Glutamatergic neuron (in vitro differentiated cells): ENCODE data around the gene CDH4. TPM values are rescaled to one million over a fixed set of nuclear protein-coding genes. Genes with fewer than 3 reads are reported as not detected.

Source experiments
- DNase-seq: peaks from one replicate; pipeline ENCODE4 v3.0.0; 2022
- H3K27ac Mint-ChIP-seq: one replicate; pipeline ENCODE4 v1.8.0; 2020; ENCODE audit warnings: mild to moderate bottlenecking, mixed read lengths, inconsistent platforms; ENCODE audit not compliant: unreplicated experiment
- H3K27me3 Mint-ChIP-seq: one replicate; pipeline ENCODE4 v1.8.0; 2020; ENCODE audit warnings: mild to moderate bottlenecking, moderate library complexity, mixed read lengths, inconsistent platforms; ENCODE audit not compliant: unreplicated experiment
- H3K36me3 Mint-ChIP-seq: one replicate; pipeline ENCODE4 v1.8.0; 2020; ENCODE audit warnings: mild to moderate bottlenecking, mixed read lengths, inconsistent platforms; ENCODE audit not compliant: unreplicated experiment
- H3K4me1 Mint-ChIP-seq: one replicate; pipeline ENCODE4 v1.8.0; 2020; ENCODE audit warnings: mild to moderate bottlenecking, low read depth, mixed read lengths, inconsistent platforms; ENCODE audit not compliant: unreplicated experiment
- H3K4me3 Mint-ChIP-seq: one replicate; pipeline ENCODE4 v1.8.0; 2020; ENCODE audit warnings: mild to moderate bottlenecking, mixed read lengths, inconsistent platforms; ENCODE audit not compliant: unreplicated experiment
- H3K9me3 Mint-ChIP-seq: one replicate; pipeline ENCODE4 v1.8.0; 2020; ENCODE audit warnings: mild to moderate bottlenecking, moderate library complexity, mixed read lengths, inconsistent platforms; ENCODE audit not compliant: unreplicated experiment
- total RNA-seq: library from RNA; stranded (reverse); fragmentation: NEBNext Ultra II Directional; extraction: Animal tissue kit (Norgen Biotek cat#: 25700); gene quantifications from one replicate; pipeline ENCODE4 v1.2.1, GENCODE V29; 2021; ENCODE audit not compliant: unreplicated experiment
- TF ChIP-seq, protein P1 (sequence below): fragments of 200-600 bp; sonication (generic); IDR thresholded peaks from one replicate; pipeline ENCODE4 v1.5.0; 2021; ENCODE audit not compliant: partially characterized antibody, unreplicated experiment

CDH4 gene
- total RNA-seq, 1 donor from 2014 or later: 1.2 TPM

DNA sequence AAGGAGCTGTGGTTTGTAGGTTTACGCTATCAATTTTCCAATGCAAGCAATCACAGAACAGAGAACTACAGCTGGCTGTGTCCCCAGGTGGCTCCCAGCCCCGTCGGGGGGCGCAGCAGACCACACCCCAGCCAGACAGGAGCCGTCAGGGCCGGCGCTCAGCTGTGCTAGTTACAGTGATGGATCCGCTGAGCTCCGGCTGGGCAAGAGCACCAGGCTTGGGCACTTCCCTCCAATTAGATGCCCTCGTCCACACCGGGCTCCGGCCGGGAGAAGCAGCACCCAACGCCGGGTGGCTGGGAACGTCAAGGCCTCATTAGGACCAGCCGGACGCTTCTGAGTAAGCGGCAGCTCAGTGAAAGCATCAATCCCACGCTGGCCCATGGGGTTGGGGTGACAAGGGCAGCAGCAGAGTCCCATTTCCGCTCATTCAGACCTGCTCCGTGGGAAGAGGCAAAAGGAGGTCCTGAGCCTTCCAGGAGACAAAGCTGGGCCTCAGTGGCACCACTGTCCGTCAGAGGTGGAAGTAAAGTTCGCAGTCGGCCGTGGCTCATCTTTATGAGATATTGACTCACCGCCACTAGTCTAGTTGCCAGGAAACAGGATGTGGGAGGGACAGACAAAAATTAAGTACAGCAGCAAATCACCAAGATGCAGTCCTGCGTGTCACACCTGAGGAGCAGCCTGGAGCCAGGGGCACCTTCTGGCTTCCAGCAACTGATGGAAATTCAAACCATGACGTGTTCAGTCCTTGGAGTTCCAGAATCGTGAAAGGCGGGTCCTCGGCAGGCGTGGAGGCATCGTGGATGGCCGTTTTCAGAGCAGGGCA is 649.5 kb downstream of the CDH4 start:
- no peaks in the 10 kb centered on the region for H3K27me3 Mint-ChIP-seq
- no peak overlapping the region for H3K4me3 Mint-ChIP-seq
- H3K9me3 Mint-ChIP-seq: no peaks in the 10 kb centered on the region
- TF ChIP-seq, protein P1, sequence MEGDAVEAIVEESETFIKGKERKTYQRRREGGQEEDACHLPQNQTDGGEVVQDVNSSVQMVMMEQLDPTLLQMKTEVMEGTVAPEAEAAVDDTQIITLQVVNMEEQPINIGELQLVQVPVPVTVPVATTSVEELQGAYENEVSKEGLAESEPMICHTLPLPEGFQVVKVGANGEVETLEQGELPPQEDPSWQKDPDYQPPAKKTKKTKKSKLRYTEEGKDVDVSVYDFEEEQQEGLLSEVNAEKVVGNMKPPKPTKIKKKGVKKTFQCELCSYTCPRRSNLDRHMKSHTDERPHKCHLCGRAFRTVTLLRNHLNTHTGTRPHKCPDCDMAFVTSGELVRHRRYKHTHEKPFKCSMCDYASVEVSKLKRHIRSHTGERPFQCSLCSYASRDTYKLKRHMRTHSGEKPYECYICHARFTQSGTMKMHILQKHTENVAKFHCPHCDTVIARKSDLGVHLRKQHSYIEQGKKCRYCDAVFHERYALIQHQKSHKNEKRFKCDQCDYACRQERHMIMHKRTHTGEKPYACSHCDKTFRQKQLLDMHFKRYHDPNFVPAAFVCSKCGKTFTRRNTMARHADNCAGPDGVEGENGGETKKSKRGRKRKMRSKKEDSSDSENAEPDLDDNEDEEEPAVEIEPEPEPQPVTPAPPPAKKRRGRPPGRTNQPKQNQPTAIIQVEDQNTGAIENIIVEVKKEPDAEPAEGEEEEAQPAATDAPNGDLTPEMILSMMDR: no peak
- H3K36me3 Mint-ChIP-seq: no peaks in the 10 kb centered on the region
- peaks cover 4% of the 10 kb centered on the region for H3K4me1 Mint-ChIP-seq
- H3K27ac Mint-ChIP-seq: no peak overlapping the region
- no peak for DNase-seq

DNA sequence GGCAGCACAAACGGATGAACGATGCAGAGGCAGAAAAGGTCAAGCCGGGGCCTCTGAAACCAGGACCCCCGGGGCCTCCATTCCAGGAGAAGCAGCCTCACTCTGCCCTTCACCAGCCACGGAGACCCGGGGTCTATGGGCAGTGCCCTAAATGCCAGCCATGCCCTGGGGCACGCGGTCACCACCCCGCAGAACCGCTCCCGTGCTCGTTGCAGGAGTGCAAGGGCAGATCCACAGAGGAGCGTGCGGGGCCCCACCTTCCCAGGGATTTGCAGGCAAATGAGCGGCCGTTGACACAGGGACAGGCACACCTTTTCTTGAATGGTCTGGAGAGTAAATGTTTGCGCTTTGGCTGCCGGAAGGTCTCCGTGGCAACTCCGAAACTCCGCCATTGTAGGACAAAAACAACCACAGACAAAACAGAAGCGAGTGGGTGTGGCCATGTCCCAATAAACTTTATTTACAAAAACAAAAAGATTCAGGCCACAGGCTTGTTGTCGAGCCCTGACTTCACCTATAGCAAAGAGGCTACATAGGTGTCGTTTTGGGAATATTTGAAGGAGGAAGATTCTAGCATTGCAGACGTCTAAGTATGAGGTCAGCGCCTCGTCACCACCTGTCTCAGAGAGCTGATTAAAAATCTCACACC is 650.3 kb downstream of the CDH4 start:
- TF ChIP-seq, protein P1: no peak
- H3K27ac Mint-ChIP-seq: no peak overlapping the region
- H3K4me1 Mint-ChIP-seq: peaks cover 4% of the 10 kb centered on the region
- H3K4me3 Mint-ChIP-seq: no peak overlapping the region
- no peaks in the 10 kb centered on the region for H3K36me3 Mint-ChIP-seq
- H3K9me3 Mint-ChIP-seq: no peaks in the 10 kb centered on the region
- no peaks in the 10 kb centered on the region for H3K27me3 Mint-ChIP-seq
- no peak for DNase-seq

DNA sequence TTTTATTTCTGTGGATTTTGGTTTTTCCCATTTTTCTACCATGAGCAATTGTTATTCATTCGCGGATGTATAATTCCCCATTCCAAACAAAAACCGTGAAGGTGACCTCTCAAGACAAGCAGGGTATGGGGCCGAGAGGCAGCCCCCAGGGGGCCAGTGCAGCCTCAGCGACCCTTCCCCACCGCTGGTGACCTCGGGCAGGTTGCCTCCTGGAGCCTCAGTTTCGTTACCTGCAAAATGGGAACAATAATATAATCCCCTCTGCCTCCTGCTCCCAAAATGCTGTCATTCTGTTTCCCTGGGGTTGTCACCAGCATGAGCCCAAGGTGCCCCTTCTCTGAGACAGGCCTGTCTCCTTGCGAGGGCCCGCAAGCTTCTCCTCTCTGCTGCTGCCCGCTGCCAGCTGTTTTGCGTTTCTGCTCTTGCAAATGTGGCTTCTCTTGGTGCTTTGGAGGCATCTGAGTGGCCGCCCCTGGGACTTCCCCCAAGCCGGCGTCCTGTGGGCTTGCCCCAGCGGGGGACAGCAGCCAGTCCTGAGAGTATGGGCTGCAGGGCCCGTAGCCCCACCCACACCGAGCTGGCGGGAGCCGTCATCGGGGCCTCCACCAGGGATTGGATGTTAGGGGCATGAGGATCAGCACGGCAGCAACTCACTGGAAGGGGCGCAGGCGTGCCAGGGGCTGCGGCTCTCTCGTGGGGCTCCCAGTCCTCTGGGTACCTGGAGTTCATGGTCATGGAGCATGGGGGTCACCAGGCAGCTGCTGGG is 651.7 kb downstream of the CDH4 start:
- Mint-ChIP-seq H3K27me3 (no peaks in the 10 kb centered on the region), H3K9me3 (no peaks in the 10 kb centered on the region), H3K4me3 (no peak overlapping the region), H3K4me1 (peaks cover 4% of the 10 kb centered on the region), H3K36me3 (no peaks in the 10 kb centered on the region), H3K27ac (no peak overlapping the region)
- no peak for DNase-seq
- TF ChIP-seq, protein P1: no peak

DNA sequence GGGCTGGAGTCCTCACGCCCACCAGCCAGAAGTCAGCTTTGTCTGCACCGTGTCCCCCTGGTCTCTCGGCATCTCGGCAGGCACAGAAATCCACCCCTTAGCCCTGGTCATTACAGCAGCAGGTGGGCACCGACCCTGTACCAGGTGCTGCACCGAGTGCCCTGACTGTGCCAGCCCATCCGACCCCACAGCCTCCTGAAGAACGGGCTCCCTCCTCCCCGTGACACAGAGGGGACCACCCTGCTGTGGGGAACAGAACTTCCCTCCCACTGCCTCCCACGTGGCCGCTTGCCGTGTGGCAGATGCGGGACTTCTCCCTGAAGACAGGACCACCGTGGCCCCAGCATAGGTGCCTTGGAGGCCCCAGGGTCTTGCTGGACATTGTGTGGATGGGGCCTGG is 652.4 kb downstream of the CDH4 start:
- Mint-ChIP-seq H3K4me1 (peaks cover 4% of the 10 kb centered on the region), H3K27ac (no peak overlapping the region), H3K27me3 (no peaks in the 10 kb centered on the region), H3K36me3 (no peaks in the 10 kb centered on the region), H3K4me3 (no peak overlapping the region), H3K9me3 (no peaks in the 10 kb centered on the region)
- TF ChIP-seq, protein P1: no peak
- DNase-seq: peak; percentile 13
